ENCODE results near the gene COTL1. TPM values are rescaled to one million over a fixed set of nuclear protein-coding genes. Genes with fewer than 3 reads are reported as not detected.
"Not testable (repeated sequence)": the region's sequence is repeated elsewhere in the genome, so short reads cannot be mapped to it uniquely, and the experiment has no call there.

Gene COTL1
- total and polyA plus RNA-seq, 4 donors = 12.0 to 59.5 (median 23.0) TPM

DNA sequence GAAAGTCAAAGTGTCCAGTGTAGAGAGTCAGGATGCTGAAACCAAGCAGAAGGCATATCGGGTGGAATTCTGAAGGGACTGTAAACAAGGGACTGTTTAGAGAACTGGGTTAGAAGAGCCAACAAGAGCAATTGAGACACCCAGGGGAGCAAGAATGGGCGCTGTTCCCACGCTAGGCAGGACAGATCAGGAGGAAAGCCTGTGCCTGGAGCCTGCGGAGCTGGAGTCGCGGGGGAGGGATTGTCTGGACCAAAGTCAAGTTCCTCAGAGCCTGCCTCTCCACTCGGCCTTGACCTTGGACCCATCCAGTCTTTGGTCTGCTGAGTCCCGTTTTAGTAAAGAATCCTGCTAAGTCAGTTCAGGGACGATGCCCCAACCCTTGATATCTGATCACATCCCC is 15.7 kb upstream of the COTL1 start (continued):
- TF ChIP-seq CTCF (IDR thresholded peaks at IDR 0.05; ENCODE audit: low read depth, low read length, missing input control) (no peak), YY1 (IDR thresholded peaks at IDR 0.05) (no peak), HNF4G (IDR thresholded peaks at IDR 0.05) (no peak)
- TF ChIP-seq, protein P1, sequence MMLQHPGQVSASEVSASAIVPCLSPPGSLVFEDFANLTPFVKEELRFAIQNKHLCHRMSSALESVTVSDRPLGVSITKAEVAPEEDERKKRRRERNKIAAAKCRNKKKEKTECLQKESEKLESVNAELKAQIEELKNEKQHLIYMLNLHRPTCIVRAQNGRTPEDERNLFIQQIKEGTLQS (IDR thresholded peaks at IDR 0.05) = no peak

GRCh38 chr16:84632862-84633261 is 15.0 kb upstream of the COTL1 start:
- not testable (repeated sequence) for H3K9ac ChIP-seq (ENCODE audit: low read depth in 1 of 2, low read length in 2 of 2); H3K27ac ChIP-seq (ENCODE audit: low read depth in 1 of 2, low read length in 2 of 2)

GRCh38 chr16:84631886-84632285 is 14.0 kb upstream of the COTL1 start:
- Histone ChIP-seq H3K4me3 (ENCODE audit: low read depth in 1 of 3, low read length in 3 of 3) (no peak overlapping the region), H3K27ac (ENCODE audit: low read depth in 1 of 2, low read length in 2 of 2) (no peak overlapping the region), H3K4me1 (ENCODE audit: control insufficient read depth in 4 of 4, insufficient read depth in 4 of 4, low read length in 3 of 4) (peaks cover 2 to 10% (median 6%) of the 10 kb centered on the region in 4 donors), H3K9ac (ENCODE audit: low read depth in 1 of 2, low read length in 2 of 2) (no peak overlapping the region), H3K9me3 (ENCODE audit: control insufficient read depth in 4 of 4, low read length in 3 of 4) (no peaks in the 10 kb centered on the region), H3K36me3 (ENCODE audit: control insufficient read depth in 4 of 4, insufficient read depth in 3 of 4, low read depth in 1 of 4, low read length in 3 of 4) (no peaks in the 10 kb centered on the region), H3K27me3 (ENCODE audit: control insufficient read depth in 4 of 4, insufficient read depth in 4 of 4, low read length in 3 of 4) (no peaks in the 10 kb centered on the region)
- WGBS = 86% methylated on average over 6 of the region's 6 CpGs
- TF ChIP-seq, protein P2, sequence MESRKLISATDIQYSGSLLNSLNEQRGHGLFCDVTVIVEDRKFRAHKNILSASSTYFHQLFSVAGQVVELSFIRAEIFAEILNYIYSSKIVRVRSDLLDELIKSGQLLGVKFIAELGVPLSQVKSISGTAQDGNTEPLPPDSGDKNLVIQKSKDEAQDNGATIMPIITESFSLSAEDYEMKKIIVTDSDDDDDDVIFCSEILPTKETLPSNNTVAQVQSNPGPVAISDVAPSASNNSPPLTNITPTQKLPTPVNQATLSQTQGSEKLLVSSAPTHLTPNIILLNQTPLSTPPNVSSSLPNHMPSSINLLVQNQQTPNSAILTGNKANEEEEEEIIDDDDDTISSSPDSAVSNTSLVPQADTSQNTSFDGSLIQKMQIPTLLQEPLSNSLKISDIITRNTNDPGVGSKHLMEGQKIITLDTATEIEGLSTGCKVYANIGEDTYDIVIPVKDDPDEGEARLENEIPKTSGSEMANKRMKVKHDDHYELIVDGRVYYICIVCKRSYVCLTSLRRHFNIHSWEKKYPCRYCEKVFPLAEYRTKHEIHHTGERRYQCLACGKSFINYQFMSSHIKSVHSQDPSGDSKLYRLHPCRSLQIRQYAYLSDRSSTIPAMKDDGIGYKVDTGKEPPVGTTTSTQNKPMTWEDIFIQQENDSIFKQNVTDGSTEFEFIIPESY (IDR thresholded peaks at IDR 0.05) = no peak
- TF ChIP-seq SP1 (IDR thresholded peaks at IDR 0.05) (no peak), RAD21 (IDR thresholded peaks at IDR 0.05) (no peak), CTCF (IDR thresholded peaks at IDR 0.05; ENCODE audit: low read depth, low read length, missing input control) (no peak), HNF4A (conservative IDR thresholded peaks at IDR 0.05) (no peak), NR2F2 (IDR thresholded peaks at IDR 0.05) (no peak), YY1 (IDR thresholded peaks at IDR 0.05) (no peak), RXRA (IDR thresholded peaks at IDR 0.05) (no peak), EGR1 (IDR thresholded peaks at IDR 0.05; ENCODE audit: low read depth in 2 of 2) (no peak), TAF1 (conservative IDR thresholded peaks at IDR 0.05) (no peak), JUND (IDR thresholded peaks at IDR 0.05) (no peak), HNF4G (IDR thresholded peaks at IDR 0.05) (no peak), FOXA2 (IDR thresholded peaks at IDR 0.05) (no peak), MAX (IDR thresholded peaks at IDR 0.05) (no peak), GABPA (IDR thresholded peaks at IDR 0.05 in 1 of 2, conservative IDR thresholded peaks at IDR 0.05 in 1 of 2) (no peak), FOXA1 (IDR thresholded peaks at IDR 0.05) (no peak)
- TF ChIP-seq, protein P1 (IDR thresholded peaks at IDR 0.05) = no peak
- TF ChIP-seq, protein P3, sequence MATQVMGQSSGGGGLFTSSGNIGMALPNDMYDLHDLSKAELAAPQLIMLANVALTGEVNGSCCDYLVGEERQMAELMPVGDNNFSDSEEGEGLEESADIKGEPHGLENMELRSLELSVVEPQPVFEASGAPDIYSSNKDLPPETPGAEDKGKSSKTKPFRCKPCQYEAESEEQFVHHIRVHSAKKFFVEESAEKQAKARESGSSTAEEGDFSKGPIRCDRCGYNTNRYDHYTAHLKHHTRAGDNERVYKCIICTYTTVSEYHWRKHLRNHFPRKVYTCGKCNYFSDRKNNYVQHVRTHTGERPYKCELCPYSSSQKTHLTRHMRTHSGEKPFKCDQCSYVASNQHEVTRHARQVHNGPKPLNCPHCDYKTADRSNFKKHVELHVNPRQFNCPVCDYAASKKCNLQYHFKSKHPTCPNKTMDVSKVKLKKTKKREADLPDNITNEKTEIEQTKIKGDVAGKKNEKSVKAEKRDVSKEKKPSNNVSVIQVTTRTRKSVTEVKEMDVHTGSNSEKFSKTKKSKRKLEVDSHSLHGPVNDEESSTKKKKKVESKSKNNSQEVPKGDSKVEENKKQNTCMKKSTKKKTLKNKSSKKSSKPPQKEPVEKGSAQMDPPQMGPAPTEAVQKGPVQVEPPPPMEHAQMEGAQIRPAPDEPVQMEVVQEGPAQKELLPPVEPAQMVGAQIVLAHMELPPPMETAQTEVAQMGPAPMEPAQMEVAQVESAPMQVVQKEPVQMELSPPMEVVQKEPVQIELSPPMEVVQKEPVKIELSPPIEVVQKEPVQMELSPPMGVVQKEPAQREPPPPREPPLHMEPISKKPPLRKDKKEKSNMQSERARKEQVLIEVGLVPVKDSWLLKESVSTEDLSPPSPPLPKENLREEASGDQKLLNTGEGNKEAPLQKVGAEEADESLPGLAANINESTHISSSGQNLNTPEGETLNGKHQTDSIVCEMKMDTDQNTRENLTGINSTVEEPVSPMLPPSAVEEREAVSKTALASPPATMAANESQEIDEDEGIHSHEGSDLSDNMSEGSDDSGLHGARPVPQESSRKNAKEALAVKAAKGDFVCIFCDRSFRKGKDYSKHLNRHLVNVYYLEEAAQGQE (IDR thresholded peaks at IDR 0.05) = no peak
- no peak for DNase-seq (ENCODE audit: low spot score)

More at GRCh38 chr16:84632862-84633261, 15.0 kb upstream of the COTL1 start:
- H3K36me3 ChIP-seq (ENCODE audit: control insufficient read depth in 4 of 4, insufficient read depth in 3 of 4, low read depth in 1 of 4, low read length in 3 of 4); H3K9me3 ChIP-seq (ENCODE audit: control insufficient read depth in 4 of 4, low read length in 3 of 4); H3K4me3 ChIP-seq (ENCODE audit: low read depth in 1 of 3, low read length in 3 of 3); DNase-seq (ENCODE audit: low spot score); H3K27me3 ChIP-seq (ENCODE audit: control insufficient read depth in 4 of 4, insufficient read depth in 4 of 4, low read length in 3 of 4); H3K4me1 ChIP-seq (ENCODE audit: control insufficient read depth in 4 of 4, insufficient read depth in 4 of 4, low read length in 3 of 4): not testable (repeated sequence)
- 96% methylated on average over 7 of the region's 7 CpGs for WGBS

Data from liver (tissue), 9 donors.